Activated T-cell treated with anti-CD3 and anti-CD28 coated beads, Interleukin-2, amount 50 U/mL, for 24 hours (primary cell): ENCODE measurements around the gene CDH4.

Source experiments
- DNase-seq: peaks from one replicate; pipeline ENCODE4 v3.0.0-alpha.2; 2020
- H3K27ac Mint-ChIP-seq: 2 replicates; pipeline ENCODE4 v1.8.0; 2020; ENCODE audit warnings: mild to moderate bottlenecking, mixed read lengths
- H3K27me3 Mint-ChIP-seq: 2 replicates; pipeline ENCODE4 v1.8.0; 2020; ENCODE audit warnings: mixed read lengths
- H3K36me3 Mint-ChIP-seq: 2 replicates; pipeline ENCODE4 v1.8.0; 2020; ENCODE audit warnings: low read depth, mixed read lengths
- H3K4me1 Mint-ChIP-seq: 2 replicates; pipeline ENCODE4 v1.8.0; 2020; ENCODE audit warnings: low read depth, mixed read lengths
- H3K4me3 Mint-ChIP-seq: 2 replicates; pipeline ENCODE4 v1.8.0; 2020; ENCODE audit warnings: mild to moderate bottlenecking, moderate library complexity, mixed read lengths
- H3K9me3 Mint-ChIP-seq: 2 replicates; pipeline ENCODE4 v1.8.0; 2020; ENCODE audit warnings: mixed read lengths

CDH4 gene

DNA sequence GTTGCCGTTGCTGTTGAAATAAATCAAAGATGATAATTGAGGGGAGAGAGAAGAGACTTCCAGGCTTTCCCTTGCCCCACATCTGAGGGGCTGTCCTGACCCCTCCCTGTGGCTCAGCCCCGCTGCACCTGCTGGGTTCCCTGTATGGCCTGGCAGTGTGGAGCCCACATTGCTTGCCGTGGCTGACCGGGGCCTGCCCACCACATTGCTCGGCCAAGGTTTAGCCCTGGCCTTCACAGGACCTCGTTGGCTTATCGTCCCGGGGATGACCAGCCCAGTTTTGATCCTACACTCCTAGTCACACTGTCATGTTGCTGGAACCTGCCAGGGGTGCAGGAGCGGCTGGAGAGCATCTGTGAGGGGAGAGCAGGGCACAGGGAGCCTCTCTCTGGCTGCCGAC lies 102.4 kb downstream of the CDH4 start:
- H3K4me3 Mint-ChIP-seq: no peak overlapping the region

DNA sequence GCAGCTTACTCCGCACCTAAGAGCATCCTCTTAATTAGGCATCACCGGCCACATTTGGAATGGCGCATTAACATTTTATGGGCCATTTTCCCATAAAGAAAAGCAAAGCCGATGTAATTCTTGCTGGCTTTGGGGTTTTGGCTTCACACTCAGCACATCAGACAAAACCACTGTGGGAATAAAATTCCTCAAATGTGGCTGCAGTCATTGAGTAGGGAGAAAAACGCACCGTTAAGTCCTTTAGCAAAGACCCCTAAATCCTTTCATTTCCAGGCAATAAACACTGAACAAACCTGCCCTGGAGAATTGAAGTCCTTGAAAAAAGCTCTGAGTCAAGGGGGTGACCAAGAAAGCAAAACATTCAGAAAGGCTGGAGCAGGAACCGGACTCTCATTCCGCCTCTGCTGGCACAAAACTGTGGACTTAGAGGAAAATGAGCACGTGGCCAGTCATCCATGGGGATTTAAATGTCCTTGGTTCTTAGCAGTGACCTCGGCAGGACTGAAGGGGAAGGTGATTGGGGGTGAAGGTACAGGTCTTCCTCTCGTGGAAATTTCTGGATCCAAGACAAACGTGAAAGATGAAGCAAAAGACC lies 102.9 kb downstream of the CDH4 start:
- Mint-ChIP-seq H3K27ac (no peak overlapping the region), H3K27me3 (peaks cover 16% of the 10 kb centered on the region), H3K4me1 (no peaks in the 10 kb centered on the region), H3K9me3 (no peaks in the 10 kb centered on the region), H3K4me3 (no peak overlapping the region), H3K36me3 (no peaks in the 10 kb centered on the region)
- DNase-seq: no peak

More for the DNA sequence above, 102.4 kb downstream of the CDH4 start:
- Mint-ChIP-seq H3K27me3 (peaks cover 16% of the 10 kb centered on the region), H3K36me3 (no peaks in the 10 kb centered on the region), H3K4me1 (no peaks in the 10 kb centered on the region), H3K27ac (no peak overlapping the region), H3K9me3 (no peaks in the 10 kb centered on the region)
- DNase-seq: no peak

DNA sequence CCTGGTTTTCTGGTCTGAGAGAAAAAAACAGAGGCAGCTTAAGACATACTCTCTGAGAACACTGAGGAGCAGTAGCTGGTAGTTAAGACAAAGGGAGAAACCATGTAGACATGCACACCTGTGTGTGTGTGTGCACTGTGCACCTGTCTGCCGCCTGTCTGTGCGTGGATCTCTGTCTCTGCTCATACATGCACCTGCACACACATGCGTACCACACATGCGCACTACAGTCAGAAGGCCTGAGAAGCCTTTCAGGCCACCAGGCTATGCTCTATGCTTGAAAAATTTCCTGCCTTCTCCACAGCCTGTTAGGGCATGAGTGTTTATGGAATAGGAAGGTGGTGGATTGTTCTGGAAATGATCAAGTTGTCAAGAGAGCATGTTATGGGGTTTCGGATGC lies 103.5 kb downstream of the CDH4 start:
- DNase-seq: no peak
- H3K4me3 Mint-ChIP-seq: no peak overlapping the region
- H3K27me3 Mint-ChIP-seq: peaks cover 16% of the 10 kb centered on the region
- no peaks in the 10 kb centered on the region for H3K4me1 Mint-ChIP-seq
- no peaks in the 10 kb centered on the region for H3K9me3 Mint-ChIP-seq
- no peaks in the 10 kb centered on the region for H3K36me3 Mint-ChIP-seq
- H3K27ac Mint-ChIP-seq: no peak overlapping the region

DNA sequence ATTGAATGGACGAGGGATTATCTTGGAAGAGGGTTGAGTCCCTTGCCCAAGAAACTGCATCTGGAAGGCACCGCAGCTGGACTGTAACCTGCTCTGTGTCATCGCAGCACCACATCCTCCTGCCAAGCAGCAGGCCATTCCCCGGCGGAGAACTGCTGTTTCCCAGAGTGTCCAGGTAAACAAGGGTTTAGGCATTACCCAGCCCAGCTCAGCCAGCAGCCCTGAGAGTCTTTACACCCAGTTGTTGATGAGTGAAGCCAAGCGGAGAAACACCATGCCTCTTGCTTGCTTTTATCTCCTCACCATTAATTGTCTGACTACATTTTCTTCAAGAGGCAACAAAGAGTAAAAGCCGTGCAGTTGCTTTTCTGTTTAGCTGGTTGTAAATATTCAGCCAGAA lies 104.1 kb downstream of the CDH4 start:
- no peaks in the 10 kb centered on the region for H3K9me3 Mint-ChIP-seq
- H3K4me1 Mint-ChIP-seq: no peaks in the 10 kb centered on the region
- H3K4me3 Mint-ChIP-seq: no peak overlapping the region
- peaks cover 16% of the 10 kb centered on the region for H3K27me3 Mint-ChIP-seq
- H3K27ac Mint-ChIP-seq: no peak overlapping the region
- no peaks in the 10 kb centered on the region for H3K36me3 Mint-ChIP-seq
- DNase-seq: no peak

DNA sequence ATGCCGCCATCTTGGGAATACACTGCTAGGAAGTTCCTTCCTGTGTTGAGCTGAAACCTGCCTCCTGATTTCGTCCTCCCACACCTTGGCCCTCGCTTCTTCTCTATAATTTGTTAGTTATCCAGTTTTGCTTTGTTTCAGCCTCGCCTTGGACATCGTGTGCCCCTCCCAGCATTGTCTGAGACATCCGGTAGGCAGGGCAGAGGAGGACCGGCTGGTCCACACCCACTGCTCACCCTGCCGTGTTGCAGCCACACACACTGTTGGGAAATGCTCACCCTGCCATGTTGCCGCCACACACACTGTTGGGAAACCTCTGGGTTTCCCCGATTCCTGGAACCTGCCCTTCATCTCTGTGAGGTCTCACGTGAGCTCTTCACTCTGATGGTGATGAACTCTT lies 105.1 kb downstream of the CDH4 start:
- H3K27ac Mint-ChIP-seq: no peak overlapping the region
- H3K9me3 Mint-ChIP-seq: no peaks in the 10 kb centered on the region
- no peaks in the 10 kb centered on the region for H3K4me1 Mint-ChIP-seq
- H3K27me3 Mint-ChIP-seq: peaks cover 16% of the 10 kb centered on the region
- no peak for DNase-seq
- no peaks in the 10 kb centered on the region for H3K36me3 Mint-ChIP-seq
- no peak overlapping the region for H3K4me3 Mint-ChIP-seq

DNA sequence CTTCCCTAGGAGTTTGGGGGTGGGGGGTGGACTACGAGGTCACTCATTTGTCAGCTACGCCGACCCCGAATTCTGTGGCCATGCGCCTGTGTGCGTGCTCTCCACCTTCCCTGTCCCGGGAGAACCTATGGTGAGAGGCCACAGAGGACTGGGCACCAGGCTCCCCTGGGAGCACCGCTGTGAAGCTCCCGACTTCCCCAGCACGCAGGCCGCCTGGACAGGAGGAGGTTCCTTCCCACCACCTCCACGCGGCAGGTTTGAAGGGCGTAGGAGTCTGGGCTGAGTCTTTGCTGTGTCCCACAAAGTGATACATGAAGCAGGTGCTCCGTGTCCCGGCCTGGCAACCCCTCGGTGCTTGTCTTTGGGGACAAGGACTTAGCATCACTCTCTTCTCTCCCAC lies 107.2 kb downstream of the CDH4 start:
- no peak for DNase-seq
- H3K4me3 Mint-ChIP-seq: no peak overlapping the region
- no peaks in the 10 kb centered on the region for H3K4me1 Mint-ChIP-seq
- H3K36me3 Mint-ChIP-seq: no peaks in the 10 kb centered on the region
- H3K27ac Mint-ChIP-seq: no peak overlapping the region
- no peaks in the 10 kb centered on the region for H3K9me3 Mint-ChIP-seq
- peaks cover 5% of the 10 kb centered on the region for H3K27me3 Mint-ChIP-seq

DNA sequence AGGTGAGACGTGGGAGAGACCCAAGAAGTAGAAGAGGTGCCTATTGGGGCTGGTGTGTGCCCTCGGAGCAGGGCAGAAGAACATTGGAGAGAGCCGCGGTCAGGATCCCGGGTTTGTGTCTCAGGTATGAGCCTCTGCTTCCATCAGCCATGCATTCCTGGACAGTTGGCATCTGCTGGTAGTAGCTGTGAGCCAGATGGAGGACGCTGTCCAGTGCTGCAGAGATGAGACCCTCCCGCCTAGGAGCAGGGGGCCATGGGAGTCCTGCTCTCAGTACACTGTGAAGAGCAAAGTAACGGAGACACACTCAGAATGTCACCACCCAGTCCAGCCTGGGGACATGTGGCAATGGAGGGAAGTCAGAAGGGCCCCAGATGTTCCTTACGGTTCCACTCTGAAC lies 108.2 kb downstream of the CDH4 start:
- no peaks in the 10 kb centered on the region for H3K9me3 Mint-ChIP-seq
- no peak overlapping the region for H3K27ac Mint-ChIP-seq
- H3K27me3 Mint-ChIP-seq: peaks cover 5% of the 10 kb centered on the region
- H3K4me1 Mint-ChIP-seq: no peaks in the 10 kb centered on the region
- no peaks in the 10 kb centered on the region for H3K36me3 Mint-ChIP-seq
- H3K4me3 Mint-ChIP-seq: no peak overlapping the region
- DNase-seq: no peak

DNA sequence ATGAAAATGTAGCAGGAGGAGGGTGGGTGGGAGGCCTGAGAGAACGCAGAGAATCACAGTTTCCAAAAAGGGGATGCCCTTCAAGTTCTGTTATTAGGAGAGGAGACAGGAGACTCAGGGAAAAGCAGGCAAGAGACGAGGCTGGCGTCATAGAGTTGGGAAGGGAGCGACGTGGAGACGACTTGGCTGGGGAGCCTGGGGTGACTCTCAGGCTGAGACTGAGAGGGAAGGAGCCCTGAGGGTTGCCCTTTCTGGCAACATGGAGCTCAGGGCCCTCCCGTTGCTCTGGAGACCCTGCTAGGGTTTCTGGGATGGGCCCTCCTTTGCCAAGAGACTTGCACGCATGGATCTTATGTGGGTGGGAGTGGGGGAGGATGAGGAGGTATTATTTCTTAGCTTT lies 108.9 kb downstream of the CDH4 start:
- Mint-ChIP-seq H3K9me3 (no peaks in the 10 kb centered on the region), H3K27ac (no peak overlapping the region)

DNA sequence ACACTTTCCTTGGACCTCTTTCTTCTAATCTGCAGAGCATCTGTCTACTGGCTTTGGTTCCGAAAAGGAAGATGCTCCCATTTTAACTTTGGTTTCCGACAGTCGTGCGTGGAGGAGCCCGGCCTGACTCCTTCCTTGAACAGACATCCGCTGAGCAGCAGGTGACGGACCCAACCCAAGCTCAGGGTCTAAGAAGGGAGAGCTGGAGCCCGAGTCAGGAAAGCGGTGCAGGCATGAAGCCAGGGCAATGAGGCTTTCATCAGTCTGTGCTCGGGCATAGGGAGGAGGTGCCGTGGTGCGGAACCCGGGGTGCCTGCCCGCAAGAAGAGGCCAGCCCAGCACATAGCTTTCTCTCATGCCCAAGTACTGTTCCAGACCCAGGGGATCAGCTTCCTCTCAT lies 109.4 kb downstream of the CDH4 start:
- Mint-ChIP-seq H3K27me3 (peaks cover 5% of the 10 kb centered on the region), H3K4me1 (no peaks in the 10 kb centered on the region), H3K36me3 (no peaks in the 10 kb centered on the region), H3K27ac (no peak overlapping the region), H3K9me3 (no peaks in the 10 kb centered on the region), H3K4me3 (no peak overlapping the region)
- no peak for DNase-seq

More for the DNA sequence above, 108.9 kb downstream of the CDH4 start:
- no peak for DNase-seq
- Mint-ChIP-seq H3K4me3 (no peak overlapping the region), H3K27me3 (peaks cover 5% of the 10 kb centered on the region), H3K4me1 (no peaks in the 10 kb centered on the region), H3K36me3 (no peaks in the 10 kb centered on the region)

DNA sequence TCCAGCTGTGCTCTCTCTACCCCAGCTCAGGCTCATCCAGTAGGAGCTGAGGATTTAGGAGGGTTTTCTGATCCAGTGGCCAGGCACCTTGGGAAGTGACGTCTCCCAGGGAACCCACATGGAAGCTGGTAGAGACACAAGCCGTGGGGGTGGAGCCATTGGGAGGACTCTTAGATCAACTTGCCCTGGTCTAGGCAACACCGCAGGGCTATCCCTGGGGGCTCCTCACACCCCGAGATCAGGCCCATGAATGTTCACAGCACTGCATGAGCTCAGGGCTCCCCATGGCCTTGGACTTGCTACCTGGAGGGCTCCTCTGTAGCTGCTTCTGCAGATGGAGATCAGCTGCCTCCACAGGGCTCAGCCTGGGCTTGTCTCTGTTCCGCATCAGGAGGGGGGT lies 112.1 kb downstream of the CDH4 start:
- DNase-seq: no peak
- H3K27me3 Mint-ChIP-seq: no peaks in the 10 kb centered on the region
- H3K4me3 Mint-ChIP-seq: no peak overlapping the region
- H3K27ac Mint-ChIP-seq: no peak overlapping the region
- no peaks in the 10 kb centered on the region for H3K4me1 Mint-ChIP-seq
- no peaks in the 10 kb centered on the region for H3K9me3 Mint-ChIP-seq
- no peaks in the 10 kb centered on the region for H3K36me3 Mint-ChIP-seq

DNA sequence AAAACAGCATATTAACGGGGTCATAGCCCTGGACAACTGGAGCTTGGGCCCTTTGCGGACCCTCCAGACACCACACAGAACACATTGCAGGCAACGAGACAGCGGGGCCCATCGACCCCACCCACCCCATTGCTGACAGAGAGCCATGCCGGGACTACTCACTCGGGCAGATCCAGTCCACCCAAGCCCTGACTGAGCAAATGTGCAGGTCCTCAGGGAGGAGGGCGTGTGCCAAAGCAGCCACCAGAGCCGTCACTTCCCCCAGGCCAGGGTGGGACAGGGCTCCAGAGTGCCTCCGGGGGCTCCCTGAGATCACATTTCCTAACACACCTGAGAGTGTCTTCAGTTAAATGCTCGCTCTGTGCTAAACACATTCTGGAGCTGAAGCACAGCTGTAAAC lies 114.9 kb downstream of the CDH4 start:
- H3K4me3 Mint-ChIP-seq: no peak overlapping the region
- no peaks in the 10 kb centered on the region for H3K9me3 Mint-ChIP-seq
- no peak overlapping the region for H3K27ac Mint-ChIP-seq
- H3K4me1 Mint-ChIP-seq: no peaks in the 10 kb centered on the region
- no peaks in the 10 kb centered on the region for H3K27me3 Mint-ChIP-seq
- H3K36me3 Mint-ChIP-seq: no peaks in the 10 kb centered on the region
- DNase-seq: no peak

DNA sequence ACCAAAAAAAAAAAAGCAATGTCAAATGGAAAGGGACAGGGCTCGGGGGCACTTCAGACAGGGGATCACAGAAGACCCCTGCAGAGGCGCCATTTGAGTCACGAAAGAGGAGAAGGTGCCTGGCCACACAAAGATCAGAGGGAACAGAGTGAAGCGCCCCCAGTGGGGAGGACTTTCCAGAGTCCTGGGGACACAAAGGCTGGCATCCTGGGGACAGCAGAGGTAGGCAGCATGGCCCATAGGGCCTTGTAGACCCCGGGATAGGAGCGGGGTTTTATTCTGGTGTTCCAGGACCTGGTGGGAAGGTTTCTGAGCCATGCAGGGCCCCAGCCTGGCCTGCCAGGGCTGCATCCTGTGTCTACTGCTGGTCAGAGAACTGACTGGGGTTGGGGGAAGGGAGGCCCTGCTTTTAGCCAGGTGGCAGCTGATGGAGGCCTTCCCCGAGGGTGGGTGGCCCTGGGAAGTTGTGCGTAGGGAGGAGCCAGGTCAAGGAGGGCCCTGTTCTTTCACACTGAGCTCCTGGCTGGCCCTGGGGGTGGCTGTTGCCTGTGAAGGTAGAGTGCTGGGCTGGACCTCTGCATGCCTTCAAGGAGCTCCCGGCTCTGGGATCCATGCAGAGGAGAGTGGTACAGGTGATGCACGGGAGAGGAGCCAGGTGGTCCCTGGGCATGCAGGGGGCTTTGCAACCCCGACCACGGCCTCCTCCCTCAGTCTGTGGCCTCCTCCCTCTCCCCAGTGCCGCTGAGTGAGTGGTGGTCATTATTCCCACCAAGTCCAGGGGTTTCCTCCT lies 117.9 kb downstream of the CDH4 start:
- Mint-ChIP-seq H3K27ac (no peak overlapping the region), H3K4me3 (no peak overlapping the region), H3K4me1 (no peaks in the 10 kb centered on the region), H3K36me3 (no peaks in the 10 kb centered on the region), H3K27me3 (no peaks in the 10 kb centered on the region), H3K9me3 (no peaks in the 10 kb centered on the region)
- DNase-seq: no peak

DNA sequence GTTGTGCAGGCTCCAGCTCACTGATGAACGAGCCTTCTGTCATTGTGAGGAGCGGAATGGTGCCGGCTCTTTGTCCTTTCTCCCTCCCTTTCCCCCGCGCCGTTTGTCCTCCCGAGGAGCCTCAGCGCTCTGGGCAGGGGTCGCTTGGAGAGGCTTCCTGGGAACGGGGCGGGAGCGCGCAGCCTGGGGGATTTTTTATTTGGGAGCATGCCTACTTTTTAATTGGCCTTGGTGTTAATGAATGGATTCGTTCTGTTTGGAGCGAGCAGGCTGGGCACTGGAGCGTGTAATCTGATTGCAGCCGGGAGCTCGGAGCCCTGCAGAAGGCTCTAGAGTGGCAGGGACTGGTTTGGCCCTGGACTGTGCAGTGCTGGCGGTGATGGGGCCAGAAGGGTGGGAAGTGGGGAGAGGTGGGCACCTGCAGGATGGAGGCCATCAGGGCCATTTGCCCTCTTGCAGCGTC lies 118.8 kb downstream of the CDH4 start:
- DNase-seq: no peak
- Mint-ChIP-seq H3K4me3 (no peak overlapping the region), H3K36me3 (no peaks in the 10 kb centered on the region), H3K4me1 (no peaks in the 10 kb centered on the region), H3K27me3 (no peaks in the 10 kb centered on the region), H3K27ac (no peak overlapping the region), H3K9me3 (no peaks in the 10 kb centered on the region)

DNA sequence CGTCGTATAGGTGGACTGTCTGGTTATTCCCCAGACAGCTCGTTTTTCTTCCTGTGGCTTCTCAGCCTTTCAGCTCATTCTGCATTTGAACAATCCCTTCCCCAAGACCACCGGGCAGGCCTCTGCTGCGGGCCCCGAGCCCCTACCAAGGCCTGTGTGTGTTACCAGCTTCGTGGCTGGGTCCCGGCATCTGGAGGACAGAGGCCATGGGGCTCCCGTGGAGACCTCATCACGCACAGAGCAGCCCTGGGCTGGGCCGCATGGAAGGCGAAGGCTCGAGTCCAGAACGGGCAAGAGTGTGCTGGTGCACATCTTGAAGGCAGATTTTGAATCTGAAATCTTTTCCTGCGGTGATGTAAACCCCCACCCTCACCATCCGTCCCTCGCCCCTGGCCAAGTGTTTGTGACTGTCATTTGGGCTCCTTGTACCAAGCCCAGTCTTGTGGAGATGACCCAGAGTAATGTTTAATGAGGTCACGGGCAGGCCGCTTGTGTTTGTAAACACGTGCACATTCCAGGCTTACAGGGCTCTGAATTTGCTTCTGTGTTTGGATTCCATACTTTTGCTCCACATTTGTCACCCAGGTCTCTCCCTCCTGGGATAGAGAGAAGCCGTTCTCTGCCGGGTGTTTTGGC lies 119.6 kb downstream of the CDH4 start:
- H3K27me3 Mint-ChIP-seq: no peaks in the 10 kb centered on the region
- H3K4me1 Mint-ChIP-seq: no peaks in the 10 kb centered on the region
- no peaks in the 10 kb centered on the region for H3K36me3 Mint-ChIP-seq
- H3K4me3 Mint-ChIP-seq: no peak overlapping the region
- no peak for DNase-seq
- no peak overlapping the region for H3K27ac Mint-ChIP-seq
- H3K9me3 Mint-ChIP-seq: no peaks in the 10 kb centered on the region
